ENCODE data around the gene EMP2.
"Not testable (repeated sequence)": the region's sequence is repeated elsewhere in the genome, so short reads cannot be mapped to it uniquely, and the experiment has no call there.

EMP2 gene

GRCh38 chr16:10579965-10580882, at the start of gene EMP2:
TSS of gene EMP2 (minus strand) at chr16:10580598. CDS start at chr16:10547617, 32,981 bp downstream.
- Mint-ChIP-seq H3K9me3 (no peaks in the 10 kb centered on the region), H3K27me3 (peaks cover 55% of the 10 kb centered on the region)

DNA sequence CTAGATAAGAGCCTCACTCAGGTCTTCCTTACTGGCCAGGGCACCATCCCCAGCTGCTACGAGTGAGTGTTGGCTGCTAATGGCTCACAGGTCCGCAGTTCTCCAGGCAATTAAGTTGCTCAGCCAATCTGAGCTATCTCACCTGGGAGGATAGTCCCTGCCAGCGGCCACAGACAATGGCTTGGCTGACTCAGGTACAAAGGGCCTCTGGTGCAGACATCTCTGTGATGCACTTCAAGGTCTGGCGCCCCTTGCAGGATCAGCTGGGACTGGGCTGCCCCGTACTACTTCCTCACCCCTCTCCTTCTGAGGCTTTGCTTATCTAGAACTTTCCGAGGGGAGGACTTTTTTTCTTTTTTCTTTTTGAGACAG, 49.2 kb upstream of the EMP2 start:
- Mint-ChIP-seq H3K27ac (no peak overlapping the region), H3K4me3 (no peak overlapping the region), H3K27me3 (peaks cover 8% of the 10 kb centered on the region), H3K36me3 (ENCODE audit: low read depth) (no peaks in the 10 kb centered on the region), H3K9me3 (peaks cover 2% of the 10 kb centered on the region), H3K4me1 (ENCODE audit: low read depth) (no peaks in the 10 kb centered on the region)

More at GRCh38 chr16:10579965-10580882, at the start of gene EMP2:
- Mint-ChIP-seq H3K36me3 (ENCODE audit: low read depth) (no peaks in the 10 kb centered on the region), H3K4me1 (ENCODE audit: low read depth) (no peaks in the 10 kb centered on the region), H3K4me3 (peak within 1 kb of the TSS; percentile 66), H3K27ac (no peak within 1 kb of the TSS)

DNA sequence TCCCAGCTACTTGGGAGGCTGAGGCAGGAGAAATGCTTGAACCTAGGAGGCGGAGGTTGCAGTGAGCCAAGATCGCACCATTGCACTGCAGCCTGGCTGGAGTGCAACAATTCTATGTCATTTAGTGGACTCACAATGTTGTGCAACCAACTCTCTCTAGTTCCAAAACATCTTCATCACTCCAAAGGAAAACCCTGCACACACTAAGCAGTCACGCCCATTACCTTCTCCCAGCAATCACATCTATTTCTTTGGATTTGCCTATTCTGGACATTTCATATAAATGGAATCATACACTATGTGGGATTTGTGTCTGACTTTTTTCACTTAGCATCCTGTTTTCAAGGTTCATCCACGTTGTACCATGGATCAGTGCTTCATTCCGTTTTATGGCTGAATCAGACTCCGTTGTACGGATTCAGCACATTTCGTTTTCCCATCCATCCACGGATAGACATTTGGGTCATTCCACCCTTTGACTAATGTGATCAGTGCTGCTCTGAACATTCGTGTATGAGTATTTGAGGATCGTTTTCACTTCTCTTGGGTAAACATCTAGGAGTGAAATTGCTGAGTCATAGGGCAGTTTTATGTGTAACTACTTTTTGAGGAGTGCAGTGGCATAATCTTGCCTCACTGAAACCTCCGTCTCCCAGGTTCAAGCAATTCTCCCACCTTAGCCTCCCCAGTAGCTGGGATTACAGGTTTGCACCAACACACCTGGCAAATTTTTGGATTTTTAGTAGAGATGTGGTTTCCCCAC, 45.4 kb upstream of the EMP2 start:
- Mint-ChIP-seq H3K9me3 (no peaks in the 10 kb centered on the region), H3K4me1 (ENCODE audit: low read depth) (no peaks in the 10 kb centered on the region), H3K27me3 (no peaks in the 10 kb centered on the region), H3K27ac (no peak overlapping the region), H3K4me3 (no peak overlapping the region), H3K36me3 (ENCODE audit: low read depth) (no peaks in the 10 kb centered on the region)

DNA sequence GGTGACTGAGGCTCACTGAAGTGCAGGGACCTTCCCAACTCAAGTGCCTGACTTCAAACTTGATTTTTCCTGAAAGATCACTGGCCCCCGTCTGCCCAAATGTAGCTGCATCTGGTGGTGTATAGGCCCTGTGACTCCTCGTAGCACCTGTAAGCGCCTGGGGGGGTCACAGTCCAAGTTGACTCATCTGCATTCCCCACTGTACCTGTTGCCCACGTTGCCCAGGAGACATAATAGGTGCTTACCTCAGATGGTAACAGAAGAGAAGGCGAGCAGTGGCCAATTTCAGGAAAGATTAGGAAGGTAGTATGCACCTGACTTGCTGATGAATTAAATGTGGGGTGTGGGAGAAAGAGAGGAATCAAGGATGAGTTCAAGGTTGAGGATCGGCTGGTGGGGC, 44.1 kb upstream of the EMP2 start:
- Mint-ChIP-seq H3K9me3 (no peaks in the 10 kb centered on the region), H3K27ac (no peak overlapping the region), H3K4me3 (no peak overlapping the region), H3K36me3 (ENCODE audit: low read depth) (no peaks in the 10 kb centered on the region), H3K4me1 (ENCODE audit: low read depth) (no peaks in the 10 kb centered on the region), H3K27me3 (peaks cover 8% of the 10 kb centered on the region)

DNA sequence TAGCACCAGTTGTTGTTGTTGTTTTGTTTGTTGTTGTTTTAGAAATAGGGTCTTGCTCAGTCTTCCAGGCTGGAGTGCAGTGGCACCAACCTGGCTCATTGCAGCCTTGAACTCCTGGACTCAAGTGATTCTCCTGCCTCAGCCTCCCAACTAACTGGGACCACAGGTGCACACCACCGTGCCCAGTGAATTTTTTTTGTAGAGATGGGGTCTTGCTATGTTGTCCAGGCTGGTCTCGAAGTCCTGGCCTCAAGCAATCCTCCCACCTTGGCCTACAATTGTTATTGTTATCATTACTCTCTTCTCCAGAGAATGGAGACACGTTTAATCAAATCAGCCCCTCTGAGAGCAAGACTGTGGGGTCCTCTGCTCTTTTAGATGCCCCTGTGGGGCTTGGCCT, 42.7 kb upstream of the EMP2 start:
- H3K36me3 Mint-ChIP-seq (ENCODE audit: low read depth), result no peaks in the 10 kb centered on the region
- H3K4me1 Mint-ChIP-seq (ENCODE audit: low read depth), result no peaks in the 10 kb centered on the region
- H3K27me3 Mint-ChIP-seq, result peaks cover 9% of the 10 kb centered on the region
- no peak overlapping the region for H3K4me3 Mint-ChIP-seq
- no peaks in the 10 kb centered on the region for H3K9me3 Mint-ChIP-seq
- H3K27ac Mint-ChIP-seq, result no peak overlapping the region

DNA sequence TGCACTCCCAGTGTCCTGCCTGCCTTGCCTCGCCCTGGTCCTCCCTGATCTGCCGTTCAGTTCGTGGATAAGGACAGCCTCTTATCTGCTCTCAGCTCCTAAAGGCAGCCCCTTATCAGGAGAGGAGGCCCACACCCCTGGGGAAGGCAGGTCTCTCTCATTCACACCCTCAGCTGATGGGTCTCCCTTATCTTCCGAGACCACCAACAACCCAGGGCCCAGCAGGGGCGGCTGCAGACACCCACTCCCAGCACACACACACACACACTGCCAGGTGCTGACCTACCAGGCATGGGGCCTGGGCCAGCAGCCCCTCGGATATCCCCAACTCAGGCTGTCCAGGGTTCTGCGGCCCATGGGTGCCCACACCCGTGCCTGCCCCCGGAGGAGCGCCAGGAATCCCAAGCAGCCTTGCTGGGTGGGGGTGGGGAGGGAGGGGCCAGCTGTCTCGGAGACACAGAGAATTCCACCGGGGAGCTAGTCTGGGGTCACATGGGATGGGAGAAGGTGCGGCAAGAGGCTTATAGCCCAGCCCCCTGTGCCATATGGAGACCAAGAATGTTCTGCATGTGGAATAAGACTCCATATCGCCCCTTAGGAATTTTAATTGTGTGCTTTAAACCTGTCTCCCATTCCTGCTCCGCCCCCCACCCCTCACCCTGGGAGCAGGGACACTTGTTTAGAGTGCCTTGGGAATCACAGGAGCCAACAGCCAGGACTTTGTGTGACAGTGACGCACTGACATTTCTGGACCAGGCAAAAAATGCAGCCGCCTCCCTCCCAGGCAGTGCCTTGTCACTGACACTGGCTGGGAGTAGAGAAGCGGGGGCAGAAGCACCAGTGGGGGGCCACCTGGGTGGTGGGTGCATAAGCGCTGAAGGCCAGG, 41.9 kb upstream of the EMP2 start:
- Mint-ChIP-seq H3K4me3 (no peak overlapping the region), H3K27me3 (peaks cover 16% of the 10 kb centered on the region), H3K36me3 (ENCODE audit: low read depth) (no peaks in the 10 kb centered on the region), H3K9me3 (no peaks in the 10 kb centered on the region), H3K4me1 (ENCODE audit: low read depth) (no peaks in the 10 kb centered on the region), H3K27ac (no peak overlapping the region)

- H3K27ac Mint-ChIP-seq; H3K4me3 Mint-ChIP-seq; H3K4me1 Mint-ChIP-seq (ENCODE audit: low read depth); H3K36me3 Mint-ChIP-seq (ENCODE audit: low read depth); H3K9me3 Mint-ChIP-seq: not testable (repeated sequence)
- peaks cover 17% of the 10 kb centered on the region for H3K27me3 Mint-ChIP-seq
Measured at GRCh38 chr16:10621216-10621949, 41.0 kb upstream of the EMP2 start.

DNA sequence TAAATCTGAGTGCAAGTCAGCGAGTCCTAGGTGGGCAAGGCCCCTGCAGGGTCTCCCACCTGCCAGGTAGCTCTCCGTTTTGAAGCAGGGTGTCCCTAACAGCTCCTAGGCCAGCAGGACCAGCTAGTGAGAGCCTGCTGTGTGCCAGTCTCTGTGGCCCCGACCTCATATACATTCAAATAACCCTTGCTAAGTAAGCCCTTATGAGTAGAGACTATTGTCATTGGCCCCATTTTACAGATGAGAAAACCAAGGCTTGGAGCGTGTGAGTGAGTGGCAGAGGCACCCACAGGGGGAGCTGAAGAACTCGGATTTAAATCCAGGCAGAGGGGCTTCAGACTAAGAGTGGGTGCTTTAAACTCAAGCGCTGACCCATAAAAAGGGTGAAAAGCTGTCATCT, 39.7 kb upstream of the EMP2 start:
- H3K36me3 Mint-ChIP-seq (ENCODE audit: low read depth), result no peaks in the 10 kb centered on the region
- peaks cover 21% of the 10 kb centered on the region for H3K27me3 Mint-ChIP-seq
- H3K4me1 Mint-ChIP-seq (ENCODE audit: low read depth), result no peaks in the 10 kb centered on the region
- H3K4me3 Mint-ChIP-seq, result no peak overlapping the region
- H3K27ac Mint-ChIP-seq, result no peak overlapping the region
- no peaks in the 10 kb centered on the region for H3K9me3 Mint-ChIP-seq

DNA sequence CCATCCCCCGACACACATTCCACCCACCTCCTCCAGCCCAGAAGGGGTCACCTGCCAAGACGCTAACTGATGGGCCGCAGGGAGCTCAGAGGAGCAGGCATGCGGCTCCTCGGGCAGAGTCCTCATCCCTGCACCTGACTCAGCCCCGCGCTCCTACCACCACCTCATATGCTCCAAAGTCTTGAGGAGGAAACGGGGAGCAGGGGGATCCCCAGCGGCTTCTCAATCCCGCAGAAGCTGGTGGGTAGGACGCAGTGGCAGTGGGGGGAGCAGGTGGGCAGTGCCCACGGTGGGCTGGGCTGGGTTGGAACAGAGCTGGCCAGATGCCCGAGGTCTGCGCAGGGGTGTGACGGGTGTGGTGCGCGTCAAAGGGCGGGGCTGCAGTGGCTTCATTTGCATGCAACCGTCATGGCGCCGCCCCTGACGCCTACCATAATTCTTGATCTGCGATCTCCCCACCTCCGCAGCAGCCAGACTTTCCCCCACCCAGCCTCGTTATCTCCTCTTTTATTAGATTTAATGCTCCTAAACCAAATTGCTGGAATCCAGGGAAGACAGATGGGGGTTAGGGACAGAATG, 39.0 kb upstream of the EMP2 start:
- Mint-ChIP-seq H3K9me3 (no peaks in the 10 kb centered on the region), H3K36me3 (ENCODE audit: low read depth) (no peaks in the 10 kb centered on the region), H3K4me1 (ENCODE audit: low read depth) (no peaks in the 10 kb centered on the region), H3K27ac (no peak overlapping the region), H3K27me3 (peaks cover 21% of the 10 kb centered on the region), H3K4me3 (no peak overlapping the region)

DNA sequence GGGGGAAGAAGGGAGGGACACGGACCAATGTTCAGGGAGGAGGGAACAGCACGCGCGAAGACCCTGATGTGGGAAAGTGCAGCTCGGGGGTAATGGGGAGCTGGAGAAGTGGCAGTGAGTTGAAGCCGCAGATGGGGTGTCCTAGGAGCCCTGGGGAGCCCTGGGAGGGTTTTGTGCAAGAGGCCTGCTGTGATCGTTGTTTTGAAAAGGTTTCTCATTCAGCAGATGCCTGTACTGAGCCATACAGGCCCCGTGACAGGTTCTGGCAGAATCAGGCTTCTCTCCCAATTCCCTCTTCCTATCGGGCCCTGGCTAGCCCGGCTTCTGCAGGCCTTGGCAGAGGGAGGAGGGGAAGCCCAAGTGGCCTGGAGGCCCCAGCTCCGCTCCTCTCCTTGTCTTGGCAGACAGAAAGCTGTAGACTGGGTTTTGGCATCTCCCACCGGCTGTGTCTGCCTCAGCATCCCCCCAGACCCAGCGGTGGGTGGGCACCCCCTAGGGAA, 38.4 kb upstream of the EMP2 start:
- Mint-ChIP-seq H3K27me3 (peaks cover 21% of the 10 kb centered on the region), H3K4me1 (ENCODE audit: low read depth) (no peaks in the 10 kb centered on the region), H3K36me3 (ENCODE audit: low read depth) (no peaks in the 10 kb centered on the region), H3K9me3 (no peaks in the 10 kb centered on the region), H3K4me3 (no peak overlapping the region), H3K27ac (no peak overlapping the region)

GRCh38 chr16:10617662-10618420, 37.4 kb upstream of the EMP2 start:
- H3K9me3 Mint-ChIP-seq, result no peaks in the 10 kb centered on the region
- no peaks in the 10 kb centered on the region for H3K36me3 Mint-ChIP-seq (ENCODE audit: low read depth)
- no peaks in the 10 kb centered on the region for H3K4me1 Mint-ChIP-seq (ENCODE audit: low read depth)
- no peak overlapping the region for H3K27ac Mint-ChIP-seq
- H3K4me3 Mint-ChIP-seq, result no peak overlapping the region
- peaks cover 21% of the 10 kb centered on the region for H3K27me3 Mint-ChIP-seq

DNA sequence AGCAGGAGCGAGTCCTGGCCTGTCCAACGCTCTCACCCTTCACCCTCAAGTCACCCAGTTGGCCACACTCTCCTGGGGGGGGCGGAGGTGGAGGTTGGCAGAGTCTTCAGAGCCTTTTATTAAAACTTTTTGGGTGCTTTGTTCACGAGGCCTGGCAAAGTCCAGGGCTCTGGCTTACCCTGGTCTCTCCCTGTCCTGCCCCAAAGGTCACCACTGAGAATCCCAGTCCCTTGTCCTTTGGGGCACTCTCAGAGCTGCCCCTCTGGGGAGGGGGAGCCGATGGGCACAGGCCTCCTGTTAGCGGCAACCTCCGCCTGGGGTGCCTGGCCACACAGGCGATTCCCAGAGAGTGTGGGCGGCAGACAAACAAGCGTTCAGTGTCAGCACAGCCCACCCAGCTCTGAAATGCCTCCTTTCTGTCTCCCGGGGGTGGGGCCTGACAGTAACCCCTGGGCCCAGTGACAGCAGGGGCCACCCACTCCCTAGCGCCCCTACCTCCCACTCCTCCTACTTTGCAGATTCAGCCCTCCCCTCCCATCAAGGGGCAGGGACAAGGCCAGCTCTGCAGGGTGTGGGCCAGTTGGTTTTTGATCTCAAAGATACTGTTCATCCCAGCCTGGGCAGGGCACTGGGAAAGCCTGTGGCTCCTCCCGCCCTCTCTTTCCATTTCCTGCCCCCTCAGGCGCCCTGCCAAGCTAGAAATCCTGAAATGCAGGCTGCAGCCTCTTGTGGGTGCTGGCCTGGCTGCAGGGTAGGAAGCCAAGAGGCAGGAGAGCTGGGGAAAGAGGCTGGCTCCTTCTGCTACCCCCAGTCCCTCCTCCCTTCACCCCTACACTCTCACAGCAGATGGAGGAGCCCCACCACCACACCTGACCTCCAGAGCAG, 36.6 kb upstream of the EMP2 start:
- Mint-ChIP-seq H3K27ac (no peak overlapping the region), H3K4me1 (ENCODE audit: low read depth) (no peaks in the 10 kb centered on the region), H3K9me3 (no peaks in the 10 kb centered on the region)

GRCh38 chr16:10616419-10616755, 36.0 kb upstream of the EMP2 start:
- Mint-ChIP-seq H3K9me3 (no peaks in the 10 kb centered on the region), H3K27me3 (peaks cover 21% of the 10 kb centered on the region), H3K4me3 (no peak overlapping the region), H3K27ac (no peak overlapping the region), H3K36me3 (ENCODE audit: low read depth) (no peaks in the 10 kb centered on the region), H3K4me1 (ENCODE audit: low read depth) (no peaks in the 10 kb centered on the region)

More for the DNA sequence above, 36.6 kb upstream of the EMP2 start:
- H3K27me3 Mint-ChIP-seq, result peaks cover 21% of the 10 kb centered on the region
- H3K36me3 Mint-ChIP-seq (ENCODE audit: low read depth), result no peaks in the 10 kb centered on the region
- H3K4me3 Mint-ChIP-seq, result no peak overlapping the region
